ENCODE results near the gene ACOXL.

Gene ACOXL

DNA sequence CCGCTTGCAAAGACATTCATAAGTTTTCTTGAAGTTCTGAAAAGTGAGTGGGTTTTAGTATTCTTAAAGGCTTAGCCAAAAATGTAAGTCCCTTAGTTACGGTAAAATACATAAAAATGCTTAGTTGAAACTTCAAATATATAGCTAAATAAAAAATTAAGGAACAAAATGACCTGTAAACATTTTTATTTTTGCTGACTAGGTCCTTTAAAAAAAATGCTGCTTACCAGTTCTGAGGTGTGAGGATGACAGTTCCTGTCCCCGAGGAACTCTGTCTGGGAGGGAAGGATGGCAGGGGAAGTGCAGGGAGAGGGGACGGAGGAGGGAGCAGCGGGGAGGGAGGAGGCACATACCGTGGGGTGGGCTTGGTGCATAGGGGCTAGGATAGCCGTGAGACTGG is 285.5 kb downstream of the ACOXL start:
- Histone ChIP-seq H3K36me3 (ENCODE audit: control insufficient read depth, low read length) (no peaks in the 10 kb centered on the region), H3K27ac (ENCODE audit: low read depth, low read length) (no peak overlapping the region), H3K4me2 (ENCODE audit: low read length) (no peak overlapping the region), H3K4me3 (ENCODE audit: low read length) (no peak overlapping the region), H3K9me3 (ENCODE audit: control insufficient read depth, insufficient read depth, low read length) (no peaks in the 10 kb centered on the region), H3K79me2 (ENCODE audit: control insufficient read depth, low read length) (no peaks in the 10 kb centered on the region), H3K9me2 (replicated peaks; ENCODE audit: control insufficient read depth, low read length) (no peaks in the 10 kb centered on the region), H4K20me1 (ENCODE audit: control insufficient read depth, insufficient read depth, low read depth, low read length) (no peaks in the 10 kb centered on the region), H3F3A (ENCODE audit: control insufficient read depth, insufficient read depth) (no peaks in the 10 kb centered on the region), H3K27me3 (ENCODE audit: control insufficient read depth, low read length) (no peaks in the 10 kb centered on the region), H3K4me1 (ENCODE audit: control insufficient read depth, low read length) (no peaks in the 10 kb centered on the region)
- TF ChIP-seq, protein P1, sequence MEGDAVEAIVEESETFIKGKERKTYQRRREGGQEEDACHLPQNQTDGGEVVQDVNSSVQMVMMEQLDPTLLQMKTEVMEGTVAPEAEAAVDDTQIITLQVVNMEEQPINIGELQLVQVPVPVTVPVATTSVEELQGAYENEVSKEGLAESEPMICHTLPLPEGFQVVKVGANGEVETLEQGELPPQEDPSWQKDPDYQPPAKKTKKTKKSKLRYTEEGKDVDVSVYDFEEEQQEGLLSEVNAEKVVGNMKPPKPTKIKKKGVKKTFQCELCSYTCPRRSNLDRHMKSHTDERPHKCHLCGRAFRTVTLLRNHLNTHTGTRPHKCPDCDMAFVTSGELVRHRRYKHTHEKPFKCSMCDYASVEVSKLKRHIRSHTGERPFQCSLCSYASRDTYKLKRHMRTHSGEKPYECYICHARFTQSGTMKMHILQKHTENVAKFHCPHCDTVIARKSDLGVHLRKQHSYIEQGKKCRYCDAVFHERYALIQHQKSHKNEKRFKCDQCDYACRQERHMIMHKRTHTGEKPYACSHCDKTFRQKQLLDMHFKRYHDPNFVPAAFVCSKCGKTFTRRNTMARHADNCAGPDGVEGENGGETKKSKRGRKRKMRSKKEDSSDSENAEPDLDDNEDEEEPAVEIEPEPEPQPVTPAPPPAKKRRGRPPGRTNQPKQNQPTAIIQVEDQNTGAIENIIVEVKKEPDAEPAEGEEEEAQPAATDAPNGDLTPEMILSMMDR (IDR thresholded peaks at IDR 0.05; ENCODE audit: low read depth, low read length, poor library complexity, severe bottlenecking) = no peak
- no peak for TF ChIP-seq EZH2phosphoT487 (IDR thresholded peaks at IDR 0.05; ENCODE audit: borderline replicate concordance, low read length)

DNA sequence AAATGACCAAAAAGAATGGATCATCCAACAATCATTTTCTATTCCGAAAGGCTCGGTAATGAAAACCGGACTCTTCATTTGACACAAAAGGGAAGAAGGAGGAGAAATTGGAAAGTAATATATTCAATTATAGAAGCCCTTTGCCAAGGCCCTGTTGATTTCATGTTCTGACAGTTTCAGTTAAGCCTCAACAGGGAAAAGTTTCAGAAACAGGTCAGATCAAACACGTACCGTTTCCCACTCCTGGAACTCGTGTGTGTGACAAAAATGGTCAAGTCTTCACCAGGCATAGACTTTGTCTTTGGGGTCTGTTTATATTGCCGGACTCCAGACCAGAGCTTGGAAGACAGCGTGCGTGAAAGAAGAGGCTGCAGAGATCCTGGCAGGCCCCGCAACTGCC is 287.0 kb downstream of the ACOXL start:
- TF ChIP-seq, protein P1 (IDR thresholded peaks at IDR 0.05; ENCODE audit: low read depth, low read length, poor library complexity, severe bottlenecking) = no peak
- TF ChIP-seq EZH2phosphoT487 (IDR thresholded peaks at IDR 0.05; ENCODE audit: borderline replicate concordance, low read length) = no peak
- no peak overlapping the region for H3K4me3 ChIP-seq (ENCODE audit: low read length)
- no peaks in the 10 kb centered on the region for H3K9me2 ChIP-seq (replicated peaks; ENCODE audit: control insufficient read depth, low read length)

DNA sequence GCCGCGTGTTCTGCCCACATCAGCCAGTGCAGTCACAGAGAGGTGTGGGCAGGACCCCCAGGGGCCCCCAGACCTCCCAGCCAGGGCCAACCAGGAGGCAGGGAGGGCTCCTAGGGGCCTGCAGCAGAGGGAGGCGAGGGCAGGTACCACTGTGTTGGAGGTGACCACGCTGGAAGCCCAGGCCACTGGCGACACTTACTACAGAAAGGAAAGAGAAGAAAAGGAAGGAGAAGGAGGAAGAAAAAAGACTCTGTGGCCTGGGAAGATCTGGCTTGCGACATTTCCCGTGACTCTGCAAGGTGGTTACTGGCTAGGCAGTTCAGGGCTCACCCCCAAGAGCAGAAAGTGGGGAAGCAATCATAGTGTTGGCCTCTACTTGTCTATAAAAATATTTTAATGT is 290.3 kb downstream of the ACOXL start:
- no peaks in the 10 kb centered on the region for H3K9me3 ChIP-seq (ENCODE audit: control insufficient read depth, insufficient read depth, low read length)
- H3K79me2 ChIP-seq (ENCODE audit: control insufficient read depth, low read length) = no peaks in the 10 kb centered on the region
- no peak overlapping the region for H3K27ac ChIP-seq (ENCODE audit: low read depth, low read length)
- H3K27me3 ChIP-seq (ENCODE audit: control insufficient read depth, low read length) = no peaks in the 10 kb centered on the region
- H3K4me3 ChIP-seq (ENCODE audit: low read length) = no peak overlapping the region
- no peaks in the 10 kb centered on the region for H3K9me2 ChIP-seq (replicated peaks; ENCODE audit: control insufficient read depth, low read length)
- H3F3A ChIP-seq (ENCODE audit: control insufficient read depth, insufficient read depth) = no peaks in the 10 kb centered on the region
- H3K36me3 ChIP-seq (ENCODE audit: control insufficient read depth, low read length) = no peaks in the 10 kb centered on the region
- H3K4me1 ChIP-seq (ENCODE audit: control insufficient read depth, low read length) = no peaks in the 10 kb centered on the region
- TF ChIP-seq, protein P1 (IDR thresholded peaks at IDR 0.05; ENCODE audit: low read depth, low read length, poor library complexity, severe bottlenecking) = no peak
- TF ChIP-seq EZH2phosphoT487 (IDR thresholded peaks at IDR 0.05; ENCODE audit: borderline replicate concordance, low read length) = no peak
- no peak overlapping the region for H3K4me2 ChIP-seq (ENCODE audit: low read length)
- no peaks in the 10 kb centered on the region for H4K20me1 ChIP-seq (ENCODE audit: control insufficient read depth, insufficient read depth, low read depth, low read length)

More for the DNA sequence above, 287.0 kb downstream of the ACOXL start:
- no peak overlapping the region for H3K27ac ChIP-seq (ENCODE audit: low read depth, low read length)
- H3K36me3 ChIP-seq (ENCODE audit: control insufficient read depth, low read length) = no peaks in the 10 kb centered on the region
- no peaks in the 10 kb centered on the region for H3K4me1 ChIP-seq (ENCODE audit: control insufficient read depth, low read length)
- no peak overlapping the region for H3K4me2 ChIP-seq (ENCODE audit: low read length)
- no peaks in the 10 kb centered on the region for H3K27me3 ChIP-seq (ENCODE audit: control insufficient read depth, low read length)
- H3F3A ChIP-seq (ENCODE audit: control insufficient read depth, insufficient read depth) = no peaks in the 10 kb centered on the region
- no peaks in the 10 kb centered on the region for H4K20me1 ChIP-seq (ENCODE audit: control insufficient read depth, insufficient read depth, low read depth, low read length)
- H3K79me2 ChIP-seq (ENCODE audit: control insufficient read depth, low read length) = no peaks in the 10 kb centered on the region
- H3K9me3 ChIP-seq (ENCODE audit: control insufficient read depth, insufficient read depth, low read length) = no peaks in the 10 kb centered on the region

DNA sequence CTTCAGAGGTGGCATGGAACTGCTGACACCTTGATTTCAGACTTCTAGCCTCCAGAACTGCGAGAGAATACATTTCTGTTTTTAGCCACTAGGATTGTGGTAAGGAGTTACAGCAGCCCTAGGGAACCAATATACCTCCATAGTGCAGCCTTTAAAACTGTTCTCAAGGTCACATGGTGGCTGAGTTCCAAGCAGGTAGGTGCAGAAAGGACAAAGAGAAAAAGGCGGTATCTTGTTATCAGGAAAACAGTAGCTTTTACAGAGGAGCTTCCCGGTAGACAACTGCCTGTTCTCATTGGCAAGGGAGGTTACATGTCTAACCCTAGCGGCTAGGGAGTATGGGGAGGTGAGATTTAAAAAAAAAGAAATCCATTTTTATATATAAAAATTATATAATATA is 292.1 kb downstream of the ACOXL start:
- H3F3A ChIP-seq (ENCODE audit: control insufficient read depth, insufficient read depth) = no peaks in the 10 kb centered on the region
- H3K4me2 ChIP-seq (ENCODE audit: low read length) = no peak overlapping the region
- no peaks in the 10 kb centered on the region for H3K9me3 ChIP-seq (ENCODE audit: control insufficient read depth, insufficient read depth, low read length)
- H3K27ac ChIP-seq (ENCODE audit: low read depth, low read length) = no peak overlapping the region
- H3K27me3 ChIP-seq (ENCODE audit: control insufficient read depth, low read length) = no peaks in the 10 kb centered on the region
- H4K20me1 ChIP-seq (ENCODE audit: control insufficient read depth, insufficient read depth, low read depth, low read length) = no peaks in the 10 kb centered on the region
- no peaks in the 10 kb centered on the region for H3K9me2 ChIP-seq (replicated peaks; ENCODE audit: control insufficient read depth, low read length)
- H3K36me3 ChIP-seq (ENCODE audit: control insufficient read depth, low read length) = no peaks in the 10 kb centered on the region
- TF ChIP-seq EZH2phosphoT487 (IDR thresholded peaks at IDR 0.05; ENCODE audit: borderline replicate concordance, low read length) = no peak
- TF ChIP-seq, protein P1 (IDR thresholded peaks at IDR 0.05; ENCODE audit: low read depth, low read length, poor library complexity, severe bottlenecking) = no peak
- H3K4me3 ChIP-seq (ENCODE audit: low read length) = no peak overlapping the region
- H3K79me2 ChIP-seq (ENCODE audit: control insufficient read depth, low read length) = no peaks in the 10 kb centered on the region
- H3K4me1 ChIP-seq (ENCODE audit: control insufficient read depth, low read length) = no peaks in the 10 kb centered on the region
